BJ (cell line): Measurements from ENCODE around the gene IL15RA. TPM values are rescaled to one million over a fixed set of nuclear protein-coding genes. Genes with fewer than 3 reads are reported as not detected.
A peak's percentile ranks its signal among the peaks of the same experiment; 100 is the strongest.
"Not testable (repeated sequence)": the region's sequence is repeated elsewhere in the genome, so short reads cannot be mapped to it uniquely, and the experiment has no call there.

ENCODE experiments used
- CTCF ChIA-PET: fragments of 350-600 bp; formaldehyde crosslinking; extraction: SDS; loops from one replicate; lab custom pipeline; 2021; ENCODE audit warnings: antibody characterized with exemption, inconsistent platforms; lab: Yijun Ruan, JAX
- POLR2A ChIA-PET: fragments of 300-600 bp; sonication (Branson Sonifier 250); formaldehyde crosslinking; extraction: SDS; loops from one replicate; lab custom pipeline; 2021; ENCODE audit warnings: antibody characterized with exemption; lab: Charles Lee
- DNase-seq: peaks from one replicate; pipeline ENCODE4 v3.0.0-alpha.2; 2011; ENCODE audit warnings: low read depth
- H3K27me3 ChIP-seq: 2 replicates; pipeline ENCODE4 v1.6.0; 2011; ENCODE audit warnings: low read length; ENCODE audit not compliant: control insufficient read depth, insufficient read depth
- H3K36me3 ChIP-seq: 2 replicates; pipeline ENCODE4 v1.5.1; 2011; ENCODE audit warnings: low read length; ENCODE audit not compliant: control insufficient read depth, insufficient read depth
- H3K4me3 ChIP-seq: 2 replicates; pipeline ENCODE4 v1.5.1; 2011; ENCODE audit warnings: low read depth, mild to moderate bottlenecking, control low read depth, low read length
- CTCF ChIP-seq: IDR thresholded peaks from 2 replicates; pipeline ENCODE4 v1.5.1; 2011; ENCODE audit warnings: low read depth, mild to moderate bottlenecking, control low read depth, inconsistent platforms, low read length, moderate library complexity; ENCODE audit not compliant: insufficient read depth
- polyA plus RNA-seq: library from polyadenylated mRNA; depleted of rRNA; stranded (reverse); fragments of >200 nt; gene quantifications from 2 replicates; pipeline ENCODE4 v1.2.3, GENCODE V29; 2011

The IL15RA gene
- polyA plus RNA-seq, 1 experiment: 7.5 TPM

- ChIA-PET CTCF (interaction anchor here (0.6 to 1.2 kb wide), 3 partner anchors 139 to 453 kb away, joined by 3 to 4 read pairs (median 3); no protein-coding TSS in a partner anchor), POLR2A (no interaction called here)
- Histone ChIP-seq H3K36me3 (no peaks in the 10 kb centered on the region), H3K27me3 (no peaks in the 10 kb centered on the region), H3K4me3 (no peak overlapping the region)
- no peak for DNase-seq
- no peak for TF ChIP-seq CTCF
Measured at GRCh38 chr10:5947471-5948207, 29.7 kb downstream of the IL15RA start.

GRCh38 chr10:5946786-5947185 lies 30.6 kb downstream of the IL15RA start:
- TF ChIP-seq CTCF: no peak
- Histone ChIP-seq H3K4me3 (no peak overlapping the region), H3K27me3 (no peaks in the 10 kb centered on the region), H3K36me3 (no peaks in the 10 kb centered on the region)
- no peak for DNase-seq
- ChIA-PET CTCF (no interaction called here), POLR2A (no interaction called here)

- H3K27me3 ChIP-seq, POLR2A ChIA-PET, H3K36me3 ChIP-seq, CTCF ChIA-PET, DNase-seq, H3K4me3 ChIP-seq: not testable (repeated sequence)
Measured at GRCh38 chr10:5946419-5946775, 30.9 kb downstream of the IL15RA start.

GRCh38 chr10:5945561-5946418 lies 31.6 kb downstream of the IL15RA start:
- Histone ChIP-seq H3K4me3 (peak overlapping the region; percentile 20), H3K36me3 (no peaks in the 10 kb centered on the region), H3K27me3 (no peaks in the 10 kb centered on the region)
- peak; percentile 97 for DNase-seq
- no peak for TF ChIP-seq CTCF
- POLR2A ChIA-PET: no interaction called here
- CTCF ChIA-PET: no interaction called here

GRCh38 chr10:5945190-5945509 lies 32.2 kb downstream of the IL15RA start:
- POLR2A ChIA-PET: no interaction called here
- no peaks in the 10 kb centered on the region for H3K36me3 ChIP-seq

More at GRCh38 chr10:5945190-5945509, 32.2 kb downstream of the IL15RA start:
- CTCF ChIA-PET: interaction anchor here (1.0 to 1.3 kb wide), 3 partner anchors 43 to 202 kb away, joined by 3 to 7 read pairs (median 4); no protein-coding TSS in a partner anchor
- Histone ChIP-seq H3K4me3 (peak overlapping the region; percentile 20), H3K27me3 (no peaks in the 10 kb centered on the region)
- DNase-seq: no peak
- TF ChIP-seq CTCF: no peak
